MCF 10A (cell line): ENCODE data around the gene UBE2I. TPM values are rescaled to one million over a fixed set of nuclear protein-coding genes. Genes with fewer than 3 reads are reported as not detected.

Experiments
- BruUV-seq: library from RNA; stranded (reverse); fragments of 400-500 nt; replicated peaks from 2 replicates; lab custom pipeline; 2021; lab: Mats Ljungman, UMichigan
- CTCF ChIA-PET: fragments of 300-600 bp; sonication (Branson Sonifier 250); formaldehyde crosslinking; extraction: SDS; loops from one replicate; lab custom pipeline; 2021; ENCODE audit warnings: antibody characterized with exemption, inconsistent platforms; lab: Yijun Ruan, JAX
- POLR2A ChIA-PET: fragments of 300-600, 350-650 bp; sonication (Branson Sonifier 250); formaldehyde crosslinking; extraction: SDS; loops from one replicate; lab custom pipeline; 2020; ENCODE audit warnings: antibody characterized with exemption, inconsistent platforms; lab: Yijun Ruan, JAX
- DNase-seq: peaks from one replicate; pipeline ENCODE4 v3.0.0-alpha.2; 2018; ENCODE audit not compliant: unreplicated experiment
- H3K27ac Mint-ChIP-seq: one replicate; pipeline ENCODE4 v1.8.0; 2022; ENCODE audit warnings: mild to moderate bottlenecking, low read depth, mixed read lengths; ENCODE audit not compliant: unreplicated experiment
- H3K27me3 Mint-ChIP-seq: one replicate; pipeline ENCODE4 v1.8.0; 2022; ENCODE audit warnings: mixed read lengths; ENCODE audit not compliant: insufficient read depth, unreplicated experiment
- H3K36me3 Mint-ChIP-seq: one replicate; pipeline ENCODE4 v1.8.0; 2022; ENCODE audit warnings: mild to moderate bottlenecking, moderate library complexity, mixed read lengths; ENCODE audit not compliant: insufficient read depth, unreplicated experiment
- H3K4me1 Mint-ChIP-seq: one replicate; pipeline ENCODE4 v1.8.0; 2022; ENCODE audit warnings: mixed read lengths; ENCODE audit not compliant: insufficient read depth, unreplicated experiment
- H3K4me3 Mint-ChIP-seq: one replicate; pipeline ENCODE4 v1.8.0; 2022; ENCODE audit warnings: mild to moderate bottlenecking, moderate library complexity, mixed read lengths; ENCODE audit not compliant: unreplicated experiment
- H3K9me3 Mint-ChIP-seq: one replicate; pipeline ENCODE4 v1.8.0; 2022; ENCODE audit warnings: mixed read lengths; ENCODE audit not compliant: unreplicated experiment
- intact Hi-C: fragments of 100-400 bp; cut with micrococcal nuclease; formaldehyde crosslinking; loops from 2 replicates; pipeline ENCODE4 v1.14.1; 2022
- total RNA-seq: library from RNA; stranded (reverse); gene quantifications from 2 replicates; pipeline ENCODE4 v1.2.3, GENCODE V29; 2022
- TF ChIP-seq, protein P1 (sequence below): fragments of 200-600 bp; IDR thresholded peaks from one replicate; pipeline ENCODE4 v1.8.0; 2022; ENCODE audit warnings: antibody characterized with exemption, mild to moderate bottlenecking; ENCODE audit not compliant: unreplicated experiment

The UBE2I gene
- total RNA-seq, 1 experiment from 2014 or later = 163 TPM

DNA sequence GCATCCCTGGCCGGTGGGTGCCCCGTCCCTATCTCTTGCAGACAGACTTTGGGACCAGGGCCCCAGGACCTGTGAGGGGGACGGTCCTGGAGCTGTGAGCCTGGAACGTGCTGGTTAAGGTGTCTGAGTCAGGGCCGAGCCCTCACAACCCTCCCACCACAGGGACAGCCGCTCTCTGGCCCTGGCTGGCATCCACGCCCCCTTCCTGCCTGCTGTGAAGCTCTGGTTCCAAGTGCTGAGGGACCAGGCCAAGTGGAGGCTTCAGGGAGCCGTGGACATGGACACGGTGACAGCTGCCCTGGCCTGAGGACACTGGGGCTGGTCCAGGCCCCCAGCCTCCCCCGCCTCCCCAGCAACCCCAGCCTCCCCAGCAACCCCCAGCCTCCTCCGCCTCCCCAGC, 35.7 kb downstream of the UBE2I start:
- TF ChIP-seq, protein P1, sequence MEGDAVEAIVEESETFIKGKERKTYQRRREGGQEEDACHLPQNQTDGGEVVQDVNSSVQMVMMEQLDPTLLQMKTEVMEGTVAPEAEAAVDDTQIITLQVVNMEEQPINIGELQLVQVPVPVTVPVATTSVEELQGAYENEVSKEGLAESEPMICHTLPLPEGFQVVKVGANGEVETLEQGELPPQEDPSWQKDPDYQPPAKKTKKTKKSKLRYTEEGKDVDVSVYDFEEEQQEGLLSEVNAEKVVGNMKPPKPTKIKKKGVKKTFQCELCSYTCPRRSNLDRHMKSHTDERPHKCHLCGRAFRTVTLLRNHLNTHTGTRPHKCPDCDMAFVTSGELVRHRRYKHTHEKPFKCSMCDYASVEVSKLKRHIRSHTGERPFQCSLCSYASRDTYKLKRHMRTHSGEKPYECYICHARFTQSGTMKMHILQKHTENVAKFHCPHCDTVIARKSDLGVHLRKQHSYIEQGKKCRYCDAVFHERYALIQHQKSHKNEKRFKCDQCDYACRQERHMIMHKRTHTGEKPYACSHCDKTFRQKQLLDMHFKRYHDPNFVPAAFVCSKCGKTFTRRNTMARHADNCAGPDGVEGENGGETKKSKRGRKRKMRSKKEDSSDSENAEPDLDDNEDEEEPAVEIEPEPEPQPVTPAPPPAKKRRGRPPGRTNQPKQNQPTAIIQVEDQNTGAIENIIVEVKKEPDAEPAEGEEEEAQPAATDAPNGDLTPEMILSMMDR = no peak
- DNase-seq = no peak
- no TSS peak for BruUV-seq
- intact Hi-C loops = no loop called here
- H3K9me3 Mint-ChIP-seq = no peaks in the 10 kb centered on the region
- ChIA-PET CTCF (no interaction called here), POLR2A (no interaction called here)
- H3K4me1 Mint-ChIP-seq = peaks cover 13% of the 10 kb centered on the region
- no peak overlapping the region for H3K4me3 Mint-ChIP-seq
- H3K27ac Mint-ChIP-seq = no peak overlapping the region
- no peaks in the 10 kb centered on the region for H3K27me3 Mint-ChIP-seq
- peaks cover 6% of the 10 kb centered on the region for H3K36me3 Mint-ChIP-seq

DNA sequence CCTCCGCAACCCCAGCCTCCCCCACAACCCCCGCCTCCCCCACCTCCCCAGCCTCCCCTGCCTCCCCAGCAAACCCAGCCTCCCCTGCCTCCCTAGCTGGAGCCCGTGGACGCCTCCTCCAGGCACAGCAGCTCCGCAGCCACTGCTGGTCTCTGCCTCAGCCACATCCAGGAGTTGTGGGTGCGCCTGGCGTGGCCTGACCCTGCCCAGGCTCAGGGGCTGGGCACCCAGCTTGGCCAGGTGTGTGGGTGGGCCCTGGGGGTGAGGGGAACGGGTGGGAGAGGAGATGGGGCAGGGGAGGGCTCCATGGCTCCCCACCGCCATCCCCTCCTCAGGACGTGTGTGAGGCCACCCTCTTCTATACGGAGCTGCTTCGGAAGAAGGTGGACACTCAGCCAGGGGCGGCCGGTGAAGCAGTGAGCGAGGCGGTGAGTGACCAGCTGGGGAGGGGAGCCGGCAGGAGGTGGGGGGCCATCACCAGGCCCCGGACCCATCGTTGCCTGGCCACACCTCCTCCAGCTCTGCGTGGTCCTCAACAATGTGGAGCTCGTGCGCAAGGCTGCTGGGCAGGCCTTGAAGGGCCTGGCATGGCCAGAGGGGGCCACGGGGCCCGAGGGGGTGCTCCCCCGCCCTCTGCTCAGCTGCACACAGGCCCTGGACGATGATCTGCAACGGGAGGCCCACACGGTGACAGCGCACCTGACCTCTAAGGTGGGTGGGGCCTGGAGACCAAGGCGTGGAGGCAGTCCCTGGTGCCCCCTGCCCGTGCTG, 36.4 kb downstream of the UBE2I start:
- peaks cover 6% of the 10 kb centered on the region for H3K36me3 Mint-ChIP-seq
- peaks cover 13% of the 10 kb centered on the region for H3K4me1 Mint-ChIP-seq
- TF ChIP-seq, protein P1 = no peak
- ChIA-PET CTCF (interaction anchor here (0.6 kb wide), 3 partner anchors 23 to 703 kb away, joined by 3 read pairs; no protein-coding TSS in a partner anchor), POLR2A (interaction anchor here (0.9 to 1.2 kb wide), 3 partner anchors 20 to 75 kb away, joined by 3 to 4 read pairs (median 3); no protein-coding TSS in a partner anchor)
- H3K27me3 Mint-ChIP-seq = no peaks in the 10 kb centered on the region
- no peak for DNase-seq
- no peak overlapping the region for H3K4me3 Mint-ChIP-seq
- no peaks in the 10 kb centered on the region for H3K9me3 Mint-ChIP-seq
- intact Hi-C loops = no loop called here
- no peak overlapping the region for H3K27ac Mint-ChIP-seq
- BruUV-seq = no TSS peak

DNA sequence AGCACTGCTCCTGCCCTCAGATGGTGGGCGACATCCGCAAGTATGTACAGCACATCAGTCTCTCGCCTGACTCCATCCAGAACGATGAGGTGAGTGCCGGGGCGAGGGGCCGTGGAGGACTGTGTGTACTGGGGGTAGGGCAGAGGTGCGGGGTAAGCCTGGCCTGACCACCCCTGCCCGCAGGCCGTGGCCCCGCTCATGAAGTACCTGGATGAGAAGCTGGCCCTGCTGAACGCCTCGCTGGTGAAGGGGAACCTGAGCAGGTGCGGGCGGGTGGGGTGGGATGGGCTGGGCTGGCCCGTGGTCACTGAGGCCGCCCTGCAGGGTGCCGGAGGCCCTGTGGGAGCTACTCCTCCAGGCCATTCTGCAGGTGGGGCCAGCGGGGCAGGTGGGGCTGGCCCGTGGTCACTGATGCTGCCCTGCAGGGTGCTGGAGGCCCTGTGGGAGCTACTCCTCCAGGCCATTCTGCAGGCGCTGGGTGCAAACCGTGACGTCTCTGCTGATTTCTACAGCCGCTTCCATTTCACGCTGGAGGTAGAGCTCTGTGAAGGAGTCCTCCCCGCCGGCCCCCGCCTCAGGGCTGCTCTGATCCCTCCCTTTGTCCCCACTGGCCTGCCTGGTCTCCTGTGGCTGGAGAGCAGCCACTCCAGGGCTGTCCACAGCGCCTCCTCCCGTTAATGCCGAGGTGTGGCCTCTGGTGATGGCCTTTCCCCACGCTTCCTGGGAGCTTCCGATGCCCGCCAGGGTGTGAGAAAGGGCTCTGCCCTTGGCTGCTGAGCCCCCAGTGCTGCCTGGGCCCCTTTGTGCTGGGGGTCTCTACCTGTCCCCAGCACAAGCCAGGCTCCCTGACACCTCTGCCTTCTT, 37.2 kb downstream of the UBE2I start:
- Mint-ChIP-seq H3K36me3 (peaks cover 6% of the 10 kb centered on the region), H3K27ac (no peak overlapping the region), H3K9me3 (no peaks in the 10 kb centered on the region), H3K4me1 (peaks cover 13% of the 10 kb centered on the region), H3K4me3 (no peak overlapping the region), H3K27me3 (no peaks in the 10 kb centered on the region)
- DNase-seq = no peak
- BruUV-seq = no TSS peak
- ChIA-PET CTCF (interaction anchor here (0.6 kb wide), 3 partner anchors 24 to 231 kb away, joined by 3 read pairs; no protein-coding TSS in a partner anchor), POLR2A (interaction anchor here (0.9 to 1.2 kb wide), 3 partner anchors 20 to 74 kb away, joined by 3 to 4 read pairs (median 3); no protein-coding TSS in a partner anchor)
- intact Hi-C loops = no loop called here
- TF ChIP-seq, protein P1 = no peak
